Tibial nerve (tissue), 4 donors: Measurements from ENCODE around the gene RAB3C. TPM values are rescaled to one million over a fixed set of nuclear protein-coding genes. Genes with fewer than 3 reads are reported as not detected.

Experiments used
- DNase-seq, 2 donors: peaks; one replicate each; pipeline ENCODE4 v3.0.0-alpha.2; 2019; ENCODE audit warnings: low spot score in 2 of 2
- H3K27ac ChIP-seq, 4 donors: fragments of 200-600 bp; sonication (generic) in 3 of 4; one replicate each; pipeline ENCODE4 v1.5.1; 2017 to 2019; ENCODE audit warnings: mild to moderate bottlenecking in 1 of 4
- H3K27me3 ChIP-seq, 2 donors: fragments of 200-600 bp; sonication (generic) in 1 of 2; one replicate each; pipeline versions ENCODE4 v1.5.1 to v1.6.0; 2017 to 2019
- H3K36me3 ChIP-seq, 3 donors: fragments of 200-600 bp; sonication (generic); one replicate each; pipeline ENCODE4 v1.5.1; 2018 to 2019
- H3K4me1 ChIP-seq, 4 donors: fragments of 200-600 bp; sonication (generic) in 3 of 4; one replicate each; pipeline ENCODE4 v1.5.1; 2017 to 2019
- H3K4me3 ChIP-seq, 4 donors: fragments of 200-600 bp; sonication (generic) in 3 of 4; one replicate each; pipeline ENCODE4 v1.5.1; 2017 to 2019; ENCODE audit warnings: mild to moderate bottlenecking in 1 of 4, moderate library complexity in 1 of 4
- H3K9me3 ChIP-seq, 4 donors: fragments of 200-600 bp; sonication (generic) in 3 of 4; one replicate each; pipeline ENCODE4 v1.5.1; 2017 to 2019
- EP300 ChIP-seq, 2 donors: sonication (generic); formaldehyde crosslinking; IDR thresholded peaks; one replicate each; pipeline ENCODE4 v1.6.1; 2017; ENCODE audit warnings: antibody characterized with exemption in 2 of 2, mild to moderate bottlenecking in 1 of 2
- POLR2A ChIP-seq, 2 donors: fragments of 450-650 bp; IDR thresholded peaks; one replicate each; pipeline ENCODE4 v1.6.1; 2017; ENCODE audit warnings: antibody characterized with exemption in 2 of 2, mild to moderate bottlenecking in 2 of 2, moderate library complexity in 2 of 2
- WGBS, 2 donors: methylation state at CpG; one replicate each; pipeline ENCODE4 v1.1.5; 2018; 5-methylcytosine and 5-hydroxymethylcytosine counted together
- total RNA-seq, 4 donors: library from RNA; depleted of rRNA; stranded (reverse); fragments of >200 nt; gene quantifications; one replicate each; pipeline ENCODE4 v1.1.0, GENCODE V29; 2016
- TF ChIP-seq, protein P1 (sequence below), 5 experiments: fragments of 200-600 bp in 3 of 5; fragments of 450-650 bp in 2 of 5; sonication (generic) in 3 of 5; IDR thresholded peaks; one replicate each; pipeline ENCODE4 v1.5.1; 2016 to 2019; ENCODE audit warnings: antibody characterized with exemption in 5 of 5, mild to moderate bottlenecking in 3 of 5, moderate library complexity in 2 of 5

RAB3C gene
- total RNA-seq, 4 donors from 2014 or later, result under 0.01 to 1.2 (median 1.0) TPM

DNA sequence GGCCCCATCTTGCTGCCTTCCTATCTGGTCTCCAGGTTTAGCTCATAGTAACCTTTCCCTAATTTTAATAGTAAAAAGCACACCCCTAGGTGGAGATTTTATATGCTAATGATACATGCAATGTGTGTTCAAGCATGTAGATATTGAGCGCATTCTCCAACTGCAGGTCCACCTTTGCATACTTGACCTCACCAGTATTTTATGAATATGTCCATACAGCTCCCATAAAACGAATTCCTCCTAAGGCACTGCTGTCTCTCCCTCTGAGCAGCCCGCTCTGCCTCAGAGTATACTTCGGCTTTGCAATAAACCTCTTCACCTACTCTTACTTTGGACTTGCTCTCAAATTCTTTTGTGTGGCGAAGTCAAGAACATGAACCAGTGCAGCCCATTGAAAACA is 153.3 kb downstream of the RAB3C start:
- Histone ChIP-seq H3K4me3 (no peak overlapping the region), H3K27ac (no peak overlapping the region), H3K4me1 (no peaks in the 10 kb centered on the region), H3K9me3 (no peaks in the 10 kb centered on the region), H3K27me3 (no peaks in the 10 kb centered on the region), H3K36me3 (no peaks in the 10 kb centered on the region)
- TF ChIP-seq POLR2A (IDR thresholded peaks at IDR 0.05), result no peak
- no peak for DNase-seq
- WGBS, 2 donors, result 93 to 94% methylated on average over 5 of the region's 5 CpGs

DNA sequence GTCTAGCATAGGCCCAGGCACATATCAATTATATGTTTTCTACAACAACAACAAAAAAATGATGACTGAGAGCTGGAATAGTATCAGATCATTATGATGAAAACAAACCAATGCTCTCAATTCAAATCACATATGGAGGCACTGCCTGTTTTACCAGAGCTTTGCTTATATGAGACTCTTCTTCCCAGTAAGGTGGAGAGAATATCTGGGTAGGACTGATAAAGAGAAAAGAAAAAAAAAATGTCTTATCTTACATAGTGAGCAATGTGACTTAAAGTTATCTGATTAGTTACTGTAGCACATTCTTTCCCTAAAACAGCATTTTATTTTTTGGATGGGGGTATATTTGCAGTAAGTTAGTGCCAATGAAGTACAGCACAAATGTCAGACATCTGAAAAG is 154.8 kb downstream of the RAB3C start:
- no peaks in the 10 kb centered on the region for H3K9me3 ChIP-seq
- no peaks in the 10 kb centered on the region for H3K4me1 ChIP-seq
- DNase-seq, result no peak
- H3K27me3 ChIP-seq, result no peaks in the 10 kb centered on the region
- H3K27ac ChIP-seq, result no peak overlapping the region
- TF ChIP-seq, protein P1, sequence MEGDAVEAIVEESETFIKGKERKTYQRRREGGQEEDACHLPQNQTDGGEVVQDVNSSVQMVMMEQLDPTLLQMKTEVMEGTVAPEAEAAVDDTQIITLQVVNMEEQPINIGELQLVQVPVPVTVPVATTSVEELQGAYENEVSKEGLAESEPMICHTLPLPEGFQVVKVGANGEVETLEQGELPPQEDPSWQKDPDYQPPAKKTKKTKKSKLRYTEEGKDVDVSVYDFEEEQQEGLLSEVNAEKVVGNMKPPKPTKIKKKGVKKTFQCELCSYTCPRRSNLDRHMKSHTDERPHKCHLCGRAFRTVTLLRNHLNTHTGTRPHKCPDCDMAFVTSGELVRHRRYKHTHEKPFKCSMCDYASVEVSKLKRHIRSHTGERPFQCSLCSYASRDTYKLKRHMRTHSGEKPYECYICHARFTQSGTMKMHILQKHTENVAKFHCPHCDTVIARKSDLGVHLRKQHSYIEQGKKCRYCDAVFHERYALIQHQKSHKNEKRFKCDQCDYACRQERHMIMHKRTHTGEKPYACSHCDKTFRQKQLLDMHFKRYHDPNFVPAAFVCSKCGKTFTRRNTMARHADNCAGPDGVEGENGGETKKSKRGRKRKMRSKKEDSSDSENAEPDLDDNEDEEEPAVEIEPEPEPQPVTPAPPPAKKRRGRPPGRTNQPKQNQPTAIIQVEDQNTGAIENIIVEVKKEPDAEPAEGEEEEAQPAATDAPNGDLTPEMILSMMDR (IDR thresholded peaks at IDR 0.05), result no peak
- TF ChIP-seq EP300 (IDR thresholded peaks at IDR 0.05) (no peak), POLR2A (IDR thresholded peaks at IDR 0.05) (no peak)
- no peak overlapping the region for H3K4me3 ChIP-seq
- H3K36me3 ChIP-seq, result no peaks in the 10 kb centered on the region

DNA sequence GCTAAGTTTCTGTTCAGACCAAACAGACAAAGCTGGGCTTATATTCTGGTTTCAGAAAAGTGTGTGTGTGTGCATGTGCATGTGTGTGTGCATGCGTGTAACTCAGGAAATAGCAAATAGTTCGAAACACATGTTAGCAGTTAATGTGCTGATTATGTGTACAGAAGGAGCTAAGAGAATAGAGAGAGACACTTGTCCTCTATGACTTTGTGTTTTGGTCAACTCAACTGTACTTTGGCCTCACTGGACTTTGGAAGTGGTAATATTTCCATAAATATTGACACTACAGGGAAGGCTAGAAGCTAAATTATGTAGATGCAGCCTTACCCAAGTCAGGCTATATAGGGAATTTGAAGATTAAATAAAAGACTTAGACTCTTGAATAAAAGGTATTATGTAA is 155.5 kb downstream of the RAB3C start:
- H3K9me3 ChIP-seq, result no peaks in the 10 kb centered on the region
- H3K36me3 ChIP-seq, result no peaks in the 10 kb centered on the region
- H3K27ac ChIP-seq, result no peak overlapping the region
- TF ChIP-seq POLR2A (IDR thresholded peaks at IDR 0.05) (no peak), EP300 (IDR thresholded peaks at IDR 0.05) (no peak)
- TF ChIP-seq, protein P1 (IDR thresholded peaks at IDR 0.05), result no peak
- H3K27me3 ChIP-seq, result no peaks in the 10 kb centered on the region
- no peaks in the 10 kb centered on the region for H3K4me1 ChIP-seq
- H3K4me3 ChIP-seq, result no peak overlapping the region
- no peak for DNase-seq
- 38 to 48% methylated on average over 2 of the region's 2 CpGs for WGBS, 2 donors

DNA sequence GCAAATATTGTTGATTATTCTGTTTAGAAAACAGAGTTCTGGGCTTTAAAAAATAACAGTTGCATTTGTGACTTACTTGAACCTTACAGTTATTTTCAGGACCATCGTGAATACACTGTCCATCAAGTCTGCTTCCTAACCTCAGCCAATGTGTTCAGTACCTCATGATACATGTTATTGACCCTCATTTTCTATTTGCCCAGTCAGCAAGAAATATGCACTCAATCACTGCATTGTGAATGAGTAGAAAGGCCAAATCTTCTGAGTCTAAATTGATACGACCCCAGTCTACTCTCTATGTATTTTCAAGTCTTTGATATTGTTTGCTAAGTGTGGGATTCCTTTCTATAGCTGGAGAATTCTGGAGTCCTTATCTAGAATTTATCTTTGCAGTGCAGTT is 156.2 kb downstream of the RAB3C start:
- H3K27me3 ChIP-seq, result no peaks in the 10 kb centered on the region
- no peaks in the 10 kb centered on the region for H3K4me1 ChIP-seq
- no peaks in the 10 kb centered on the region for H3K9me3 ChIP-seq
- DNase-seq, result no peak
- no peak overlapping the region for H3K4me3 ChIP-seq
- 50 to 58% methylated on average over 2 of the region's 2 CpGs for WGBS, 2 donors
- H3K27ac ChIP-seq, result no peak overlapping the region
- H3K36me3 ChIP-seq, result no peaks in the 10 kb centered on the region
- TF ChIP-seq POLR2A (IDR thresholded peaks at IDR 0.05), result no peak
- no peak for TF ChIP-seq EP300 (IDR thresholded peaks at IDR 0.05)
- TF ChIP-seq, protein P1 (IDR thresholded peaks at IDR 0.05), result no peak

DNA sequence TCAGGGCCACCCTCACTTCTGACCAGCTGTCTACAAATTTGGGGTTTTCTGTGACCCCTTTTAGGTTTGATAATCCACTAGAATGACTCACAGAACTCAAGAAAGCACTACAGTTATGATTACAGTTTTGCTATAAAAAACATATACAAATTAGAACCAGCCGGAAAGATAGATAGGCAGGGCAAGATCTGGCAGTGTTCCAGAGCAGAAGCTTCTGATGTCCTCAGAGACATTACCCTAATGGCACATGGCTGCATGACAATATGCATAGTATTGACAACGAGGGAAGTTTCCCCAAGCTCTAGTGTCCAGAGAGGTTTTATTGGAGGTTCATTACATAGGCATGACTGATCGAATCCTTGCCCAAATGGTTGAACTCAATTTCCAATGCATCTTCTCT is 158.1 kb downstream of the RAB3C start:
- H3K4me3 ChIP-seq, result no peak overlapping the region
- H3K9me3 ChIP-seq, result no peaks in the 10 kb centered on the region
- no peaks in the 10 kb centered on the region for H3K36me3 ChIP-seq
- TF ChIP-seq, protein P1 (IDR thresholded peaks at IDR 0.05), result no peak
- TF ChIP-seq POLR2A (IDR thresholded peaks at IDR 0.05) (no peak), EP300 (IDR thresholded peaks at IDR 0.05) (no peak)
- no peaks in the 10 kb centered on the region for H3K27me3 ChIP-seq
- H3K4me1 ChIP-seq, result no peaks in the 10 kb centered on the region
- no peak overlapping the region for H3K27ac ChIP-seq
- WGBS, 2 donors, result 80 to 88% methylated on average over 3 of the region's 3 CpGs
- no peak for DNase-seq

DNA sequence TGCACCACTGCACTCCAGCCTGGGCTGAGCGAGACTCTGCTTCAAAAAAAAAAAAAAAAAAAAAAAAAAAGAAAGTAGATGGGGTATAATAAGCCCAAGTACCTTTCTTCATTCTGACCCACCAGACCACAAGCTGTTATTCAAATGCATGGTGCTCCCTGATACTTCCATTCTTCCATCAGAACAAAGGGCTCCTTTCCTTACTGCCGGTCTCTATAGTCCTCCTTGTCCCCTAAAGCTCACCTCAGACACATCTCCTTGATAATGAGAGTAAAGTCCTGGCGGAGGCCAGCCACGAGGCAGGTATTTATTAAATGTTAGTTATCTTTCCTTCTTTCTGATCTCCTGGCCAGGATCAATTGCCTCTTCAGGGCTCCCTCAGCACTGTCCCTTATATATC is 162.5 kb downstream of the RAB3C start:
- no peaks in the 10 kb centered on the region for H3K36me3 ChIP-seq
- no peak overlapping the region for H3K27ac ChIP-seq
- TF ChIP-seq, protein P1 (IDR thresholded peaks at IDR 0.05), result no peak
- no peak for TF ChIP-seq EP300 (IDR thresholded peaks at IDR 0.05)
- TF ChIP-seq POLR2A (IDR thresholded peaks at IDR 0.05), result no peak
- no peaks in the 10 kb centered on the region for H3K9me3 ChIP-seq
- H3K4me1 ChIP-seq, result no peaks in the 10 kb centered on the region
- no peak overlapping the region for H3K4me3 ChIP-seq
- DNase-seq, result no peak
- no peaks in the 10 kb centered on the region for H3K27me3 ChIP-seq
- 89 to 93% methylated on average over 4 of the region's 4 CpGs for WGBS, 2 donors
